ENCODE results near the gene KIN.

GRCh38 chr10:7752251-7752650 lies 35.5 kb downstream of the KIN start:
- TF ChIP-seq POLR2A (IDR thresholded peaks at IDR 0.05) (no peak), CTCF (IDR thresholded peaks at IDR 0.05) (no peak), POLR2AphosphoS5 (IDR thresholded peaks at IDR 0.05) (no peak), EP300 (IDR thresholded peaks at IDR 0.05) (no peak)
